IPS DF 6.9 (cell line): ENCODE results near the gene STX2.
A peak's percentile ranks its signal among the peaks of the same experiment; 100 is the strongest.
"Not testable (repeated sequence)": the region's sequence is repeated elsewhere in the genome, so short reads cannot be mapped to it uniquely, and the experiment has no call there.

Experiments used
- DNase-seq: peaks from one replicate; pipeline ENCODE4 v3.0.0-alpha.2; 2013; ENCODE audit warnings: low read depth, low spot score
- H3K27ac ChIP-seq: one replicate; pipeline ENCODE4 v1.5.1; 2013; ENCODE audit warnings: low read length, control low read depth
- H3K27me3 ChIP-seq: 2 replicates; pipeline ENCODE4 v1.6.1; 2013; ENCODE audit warnings: mild to moderate bottlenecking, low read length; ENCODE audit not compliant: control insufficient read depth, insufficient read depth
- H3K36me3 ChIP-seq: 2 replicates; pipeline ENCODE4 v1.6.1; 2013; ENCODE audit warnings: low read length; ENCODE audit not compliant: control insufficient read depth, insufficient read depth
- H3K4me1 ChIP-seq: 2 replicates; pipeline ENCODE4 v1.6.1; 2013; ENCODE audit warnings: low read length; ENCODE audit not compliant: control insufficient read depth, insufficient read depth
- H3K4me3 ChIP-seq: 2 replicates; pipeline ENCODE4 v1.5.1; 2013; ENCODE audit warnings: mild to moderate bottlenecking, low read length
- H3K9me3 ChIP-seq: 2 replicates; pipeline ENCODE4 v1.6.1; 2013; ENCODE audit warnings: low read length, inconsistent platforms; ENCODE audit not compliant: control insufficient read depth, insufficient read depth
- WGBS: extraction: QIAGEN DNeasy Blood & Tissue Kit; methylation state at CpG from one replicate; pipeline ENCODE4 v1.1.7; 2013; ENCODE audit warnings: mixed read lengths, missing lambda C conversion rate; ENCODE audit not compliant: insufficient read length, insufficient coverage; 5-methylcytosine and 5-hydroxymethylcytosine counted together

STX2 gene

GRCh38 chr12:130876758-130877157, 37.7 kb upstream of the STX2 start:
- Histone ChIP-seq H3K36me3 (peaks cover 22% of the 10 kb centered on the region; the same call in 1 of the 2 replicates), H3K27ac (no peak overlapping the region), H3K4me3 (no peak overlapping the region), H3K9me3 (no peaks in the 10 kb centered on the region), H3K4me1 (no peaks in the 10 kb centered on the region; the same call in none of the 2 replicates), H3K27me3 (no peaks in the 10 kb centered on the region; the same call in 1 of the 2 replicates)
- WGBS, result no CpG with 5 or more reads among the region's 3 CpGs
- no peak for DNase-seq

GRCh38 chr12:130876297-130876696, 37.2 kb upstream of the STX2 start:
- H3K27ac ChIP-seq, result no peak overlapping the region
- H3K4me3 ChIP-seq, result no peak overlapping the region
- H3K36me3 ChIP-seq, result peaks cover 22% of the 10 kb centered on the region; the same call in 1 of the 2 replicates
- no peaks in the 10 kb centered on the region; the same call in none of the 2 replicates for H3K4me1 ChIP-seq
- H3K27me3 ChIP-seq, result no peaks in the 10 kb centered on the region; the same call in 1 of the 2 replicates
- no peak for DNase-seq
- H3K9me3 ChIP-seq, result no peaks in the 10 kb centered on the region

- WGBS, result no CpG with 5 or more reads among the region's 11 CpGs
- H3K4me1 ChIP-seq, H3K4me3 ChIP-seq, H3K27me3 ChIP-seq, H3K9me3 ChIP-seq, DNase-seq, H3K27ac ChIP-seq: not testable (repeated sequence)
- peaks cover 22% of the 10 kb centered on the region; the same call in 1 of the 2 replicates for H3K36me3 ChIP-seq
Observed at GRCh38 chr12:130875708-130876107, 36.7 kb upstream of the STX2 start.

- no peaks in the 10 kb centered on the region for H3K9me3 ChIP-seq
- no peak for DNase-seq
- peaks cover 22% of the 10 kb centered on the region; the same call in 1 of the 2 replicates for H3K36me3 ChIP-seq
- peaks cover 2% of the 10 kb centered on the region for H3K4me1 ChIP-seq
- no peak overlapping the region for H3K4me3 ChIP-seq
- H3K27me3 ChIP-seq, result no peaks in the 10 kb centered on the region; the same call in 1 of the 2 replicates
- whole genome bisulfite sequencing, result no CpG with 5 or more reads among the region's 5 CpGs
- no peak overlapping the region for H3K27ac ChIP-seq
Observed at GRCh38 chr12:130875193-130875592, 36.1 kb upstream of the STX2 start.

GRCh38 chr12:130874696-130875095, 35.6 kb upstream of the STX2 start:
- no peak overlapping the region for H3K27ac ChIP-seq
- no peaks in the 10 kb centered on the region for H3K9me3 ChIP-seq
- H3K27me3 ChIP-seq, result no peaks in the 10 kb centered on the region; the same call in 1 of the 2 replicates
- no peak overlapping the region for H3K4me3 ChIP-seq
- H3K4me1 ChIP-seq, result peaks cover 2% of the 10 kb centered on the region
- H3K36me3 ChIP-seq, result peaks cover 22% of the 10 kb centered on the region; the same call in 1 of the 2 replicates
- no CpG with 5 or more reads among the region's 10 CpGs for WGBS
- no peak for DNase-seq

GRCh38 chr12:130873825-130874224, 34.8 kb upstream of the STX2 start:
- peaks cover 2% of the 10 kb centered on the region for H3K4me1 ChIP-seq
- H3K27ac ChIP-seq, result no peak overlapping the region
- no peaks in the 10 kb centered on the region for H3K27me3 ChIP-seq
- H3K36me3 ChIP-seq, result peaks cover 22% of the 10 kb centered on the region; the same call in 1 of the 2 replicates
- H3K4me3 ChIP-seq, result no peak overlapping the region
- H3K9me3 ChIP-seq, result no peaks in the 10 kb centered on the region
- WGBS, result no CpG with 5 or more reads among the region's 4 CpGs
- DNase-seq, result no peak

GRCh38 chr12:130873106-130873795, 34.2 kb upstream of the STX2 start:
- no peak for DNase-seq
- H3K4me1 ChIP-seq, result peaks cover 2% of the 10 kb centered on the region
- H3K27ac ChIP-seq, result no peak overlapping the region
- H3K36me3 ChIP-seq, result peaks cover 22% of the 10 kb centered on the region; the same call in 1 of the 2 replicates
- no CpG with 5 or more reads among the region's 4 CpGs for WGBS
- H3K4me3 ChIP-seq, result peak overlapping the region; percentile 95; the same call in 1 of the 2 replicates
- no peaks in the 10 kb centered on the region for H3K27me3 ChIP-seq
- H3K9me3 ChIP-seq, result no peaks in the 10 kb centered on the region

GRCh38 chr12:130872179-130873096, 33.4 kb upstream of the STX2 start:
- no peak overlapping the region for H3K27ac ChIP-seq
- no peaks in the 10 kb centered on the region for H3K27me3 ChIP-seq
- no peak for DNase-seq
- H3K4me3 ChIP-seq, result peak overlapping the region; percentile 95
- peaks cover 22% of the 10 kb centered on the region; the same call in 1 of the 2 replicates for H3K36me3 ChIP-seq
- H3K9me3 ChIP-seq, result no peaks in the 10 kb centered on the region
- no CpG with 5 or more reads among the region's 79 CpGs for WGBS
- peaks cover 2% of the 10 kb centered on the region for H3K4me1 ChIP-seq

- Histone ChIP-seq H3K27me3 (no peaks in the 10 kb centered on the region), H3K4me3 (peak within 1 kb of the TSS; percentile 95), H3K27ac (no peak within 1 kb of the TSS), H3K36me3 (peaks cover 22% of the 10 kb centered on the region; the same call in 1 of the 2 replicates), H3K4me1 (peaks cover 2% of the 10 kb centered on the region), H3K9me3 (no peaks in the 10 kb centered on the region)
- DNase-seq, result no peak
- WGBS, result no CpG with 5 or more reads among the region's 118 CpGs
Observed at GRCh38 chr12:130871286-130872178, 32.5 kb upstream of the STX2 start, which contains the start of gene RAN. TSS of gene RAN (plus strand) at chr12:130872066. CDS start at chr12:130872594, 528 bp downstream.
